ENCODE results near the gene TMEM244. TPM values are rescaled to one million over a fixed set of nuclear protein-coding genes. Genes with fewer than 3 reads are reported as not detected.
A peak's percentile ranks its signal among the peaks of the same experiment; 100 is the strongest.

The TMEM244 gene
- total and polyA plus RNA-seq, 2 of the 4 experiments (the other 2 are of a cell fraction), result 0.21 to 0.36 TPM

DNA sequence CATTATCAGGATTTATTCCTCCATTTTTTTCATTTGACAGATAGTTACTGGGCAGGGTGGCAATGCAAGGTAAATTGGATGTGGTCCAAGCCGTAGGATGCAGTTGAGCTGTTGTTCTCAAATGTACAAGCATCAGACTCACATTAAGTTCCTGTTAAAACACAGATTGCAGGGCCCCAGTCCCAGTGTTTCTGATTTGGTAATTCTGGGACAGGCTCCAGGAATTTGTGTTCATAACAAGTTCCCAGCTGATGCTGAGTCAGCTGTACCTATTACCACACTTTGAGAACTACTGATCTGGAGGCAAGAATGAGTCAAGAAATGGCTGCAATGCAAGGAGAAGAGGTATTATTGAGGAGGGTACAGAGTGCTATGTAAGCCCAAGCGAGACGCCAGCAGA is 11.7 kb downstream of the TMEM244 start:
- no peak overlapping the region for H2BK120ac ChIP-seq (ENCODE audit: low read depth, low read length)
- no peak overlapping the region for H3K4ac ChIP-seq (ENCODE audit: low read depth, low read length)
- peak; percentile 88 for DNase-seq
- peaks cover 2% of the 10 kb centered on the region; the same call in 1 of the 2 replicates for H3K9me3 ChIP-seq (ENCODE audit: control insufficient read depth, insufficient read depth, low read length)
- no peak overlapping the region for H3K56ac ChIP-seq (ENCODE audit: extremely low read depth, insufficient read depth, low read length)
- H3K27me3 ChIP-seq (ENCODE audit: control insufficient read depth, insufficient read depth, low read length), result no peaks in the 10 kb centered on the region
- H4K91ac ChIP-seq (ENCODE audit: insufficient read depth, low read depth, low read length), result no peak overlapping the region
- H3K4me1 ChIP-seq (ENCODE audit: control insufficient read depth, insufficient read depth, low read length), result peaks cover 8% of the 10 kb centered on the region
- in situ Hi-C loops (cut with MboI; ENCODE audit: low sequenced_read_pairs), result no loop called here
- H4K5ac ChIP-seq (ENCODE audit: low read depth, low read length), result no peak overlapping the region
- no peak overlapping the region for H4K8ac ChIP-seq (ENCODE audit: low read depth in 2 of 2, low read length in 2 of 2)
- H3K36me3 ChIP-seq (ENCODE audit: control insufficient read depth, insufficient read depth, low read length), result no peaks in the 10 kb centered on the region
- H2AFZ ChIP-seq (replicated peaks; ENCODE audit: low read length, poor library complexity), result no peak overlapping the region
- no peak overlapping the region for H2AK5ac ChIP-seq (ENCODE audit: low read depth, low read length)
- no peak overlapping the region for H2BK20ac ChIP-seq (ENCODE audit: low read depth, low read length)
- no peak overlapping the region for H3K18ac ChIP-seq (ENCODE audit: low read depth, low read length)
- H2BK15ac ChIP-seq (ENCODE audit: low read depth, low read length), result no peak overlapping the region
- dilution Hi-C loops (cut with HindIII; ENCODE audit: low sequenced_read_pairs, unreplicated experiment), result no loop called here
- H3K9me1 ChIP-seq (ENCODE audit: insufficient read depth, low read length), result peaks cover 7% of the 10 kb centered on the region; the same call in 1 of the 2 replicates
- ChIA-PET CTCF (no interaction called here), POLR2A (ENCODE audit: unreplicated experiment) (no interaction called here)
- no peak overlapping the region for H2BK5ac ChIP-seq (ENCODE audit: low read depth, low read length, poor library complexity, severe bottlenecking)
- H3K27ac ChIP-seq (ENCODE audit: insufficient read depth, low read length), result no peak overlapping the region
- no peaks in the 10 kb centered on the region for H4K20me1 ChIP-seq (ENCODE audit: insufficient read depth, low read length)
- no peak overlapping the region for H3K9ac ChIP-seq (ENCODE audit: low read depth, low read length)
- no peak overlapping the region for H3K23ac ChIP-seq (ENCODE audit: low read depth, low read length)
- no peak for ATAC-seq (ENCODE audit: low read depth)
- intact Hi-C loops (cut with micrococcal nuclease), result no loop called here
- no peaks in the 10 kb centered on the region for H3K79me1 ChIP-seq (ENCODE audit: low read depth in 1 of 2, low read length in 2 of 2)
- BruUV-seq (replicated peaks), result no TSS peak
- no peak overlapping the region for H3K4me3 ChIP-seq (ENCODE audit: insufficient read depth, low read depth, low read length)
- H3K14ac ChIP-seq (replicated peaks; ENCODE audit: low read depth, low read length), result no peak overlapping the region
- no peak overlapping the region for H3K4me2 ChIP-seq (ENCODE audit: low read depth, low read length)
- TF ChIP-seq RCOR1 (IDR thresholded peaks at IDR 0.05; ENCODE audit: insufficient replicate concordance, low read length), result no peak
- peak; percentile 53; the same call in 1 of the 2 replicates for TF ChIP-seq CEBPB (IDR thresholded peaks at IDR 0.05; ENCODE audit: low read depth, low read length)
- TF ChIP-seq NFE2L2 (IDR thresholded peaks at IDR 0.05; ENCODE audit: low read depth, low read length), result no peak; the same call in 1 of the 2 replicates
- TF ChIP-seq POLR2A (IDR thresholded peaks at IDR 0.05; ENCODE audit: low read depth, low read length), result no peak
- TF ChIP-seq, protein P1, sequence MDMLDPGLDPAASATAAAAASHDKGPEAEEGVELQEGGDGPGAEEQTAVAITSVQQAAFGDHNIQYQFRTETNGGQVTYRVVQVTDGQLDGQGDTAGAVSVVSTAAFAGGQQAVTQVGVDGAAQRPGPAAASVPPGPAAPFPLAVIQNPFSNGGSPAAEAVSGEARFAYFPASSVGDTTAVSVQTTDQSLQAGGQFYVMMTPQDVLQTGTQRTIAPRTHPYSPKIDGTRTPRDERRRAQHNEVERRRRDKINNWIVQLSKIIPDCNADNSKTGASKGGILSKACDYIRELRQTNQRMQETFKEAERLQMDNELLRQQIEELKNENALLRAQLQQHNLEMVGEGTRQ (IDR thresholded peaks at IDR 0.05; ENCODE audit: low read depth, low read length), result no peak
- TF ChIP-seq CHD1 (IDR thresholded peaks at IDR 0.05; ENCODE audit: low read depth, low read length), result no peak
- TF ChIP-seq, protein P2, sequence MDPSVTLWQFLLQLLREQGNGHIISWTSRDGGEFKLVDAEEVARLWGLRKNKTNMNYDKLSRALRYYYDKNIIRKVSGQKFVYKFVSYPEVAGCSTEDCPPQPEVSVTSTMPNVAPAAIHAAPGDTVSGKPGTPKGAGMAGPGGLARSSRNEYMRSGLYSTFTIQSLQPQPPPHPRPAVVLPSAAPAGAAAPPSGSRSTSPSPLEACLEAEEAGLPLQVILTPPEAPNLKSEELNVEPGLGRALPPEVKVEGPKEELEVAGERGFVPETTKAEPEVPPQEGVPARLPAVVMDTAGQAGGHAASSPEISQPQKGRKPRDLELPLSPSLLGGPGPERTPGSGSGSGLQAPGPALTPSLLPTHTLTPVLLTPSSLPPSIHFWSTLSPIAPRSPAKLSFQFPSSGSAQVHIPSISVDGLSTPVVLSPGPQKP (IDR thresholded peaks at IDR 0.05; ENCODE audit: borderline replicate concordance, low read depth, low read length), result no peak
- peak; percentile 92 for TF ChIP-seq MAFK (IDR thresholded peaks at IDR 0.05; ENCODE audit: low read depth, low read length)
- TF ChIP-seq FOS (IDR thresholded peaks at IDR 0.05; ENCODE audit: low read depth, low read length), result peak; percentile 57; the same call in 1 of the 2 replicates
- no peak for TF ChIP-seq RFX5 (IDR thresholded peaks at IDR 0.05; ENCODE audit: low read depth, low read length)
- TF ChIP-seq RAD21 (IDR thresholded peaks at IDR 0.05; ENCODE audit: low read length), result no peak
- no peak for TF ChIP-seq SMC3 (IDR thresholded peaks at IDR 0.05; ENCODE audit: low read depth, low read length)
- TF ChIP-seq MXI1 (IDR thresholded peaks at IDR 0.05; ENCODE audit: borderline replicate concordance, low read depth, low read length), result no peak
- TF ChIP-seq BHLHE40 (IDR thresholded peaks at IDR 0.05; ENCODE audit: low read depth, low read length), result no peak
- TF ChIP-seq, protein P3, sequence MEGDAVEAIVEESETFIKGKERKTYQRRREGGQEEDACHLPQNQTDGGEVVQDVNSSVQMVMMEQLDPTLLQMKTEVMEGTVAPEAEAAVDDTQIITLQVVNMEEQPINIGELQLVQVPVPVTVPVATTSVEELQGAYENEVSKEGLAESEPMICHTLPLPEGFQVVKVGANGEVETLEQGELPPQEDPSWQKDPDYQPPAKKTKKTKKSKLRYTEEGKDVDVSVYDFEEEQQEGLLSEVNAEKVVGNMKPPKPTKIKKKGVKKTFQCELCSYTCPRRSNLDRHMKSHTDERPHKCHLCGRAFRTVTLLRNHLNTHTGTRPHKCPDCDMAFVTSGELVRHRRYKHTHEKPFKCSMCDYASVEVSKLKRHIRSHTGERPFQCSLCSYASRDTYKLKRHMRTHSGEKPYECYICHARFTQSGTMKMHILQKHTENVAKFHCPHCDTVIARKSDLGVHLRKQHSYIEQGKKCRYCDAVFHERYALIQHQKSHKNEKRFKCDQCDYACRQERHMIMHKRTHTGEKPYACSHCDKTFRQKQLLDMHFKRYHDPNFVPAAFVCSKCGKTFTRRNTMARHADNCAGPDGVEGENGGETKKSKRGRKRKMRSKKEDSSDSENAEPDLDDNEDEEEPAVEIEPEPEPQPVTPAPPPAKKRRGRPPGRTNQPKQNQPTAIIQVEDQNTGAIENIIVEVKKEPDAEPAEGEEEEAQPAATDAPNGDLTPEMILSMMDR (conservative IDR thresholded peaks at IDR 0.05; ENCODE audit: low read depth, low read length), result no peak
- no peak for TF ChIP-seq MAZ (IDR thresholded peaks at IDR 0.05; ENCODE audit: borderline replicate concordance, low read depth, low read length)
- no peak overlapping the region for H2AK9ac ChIP-seq (replicated peaks; ENCODE audit: low read depth, low read length, poor library complexity)
- WGBS, 2 experiments (ENCODE audit: extremely low coverage in 2 of 2, insufficient read length in 1 of 2), result no CpG with 5 or more reads among the region's 3 CpGs

Data from IMR-90 (cell line).